HG03565 (cell line): ENCODE measurements around the gene SUOX.
"Not testable (repeated sequence)": the region's sequence is repeated elsewhere in the genome, so short reads cannot be mapped to it uniquely, and the experiment has no call there.

Source experiments
- ATAC-seq: cut with Tn5 transposase; IDR thresholded peaks from one replicate; pipeline ENCODE4 v1.9.1; 2021; ENCODE audit warnings: mild to moderate bottlenecking, moderate library complexity; ENCODE audit not compliant: unreplicated experiment

SUOX gene

GRCh38 chr12:56017181-56017580 lies 20.1 kb downstream of the SUOX start:
- no peak for ATAC-seq

GRCh38 chr12:56018356-56018755 lies 21.3 kb downstream of the SUOX start:
- no peak for ATAC-seq

GRCh38 chr12:56020423-56021184 lies 23.5 kb downstream of the SUOX start, which contains the start of gene IKZF4:
Gene IKZF4 (plus strand): TSS chr12:56021043. CDS start chr12:56021494, 451 bp downstream.
- no peak for ATAC-seq

- no peak for ATAC-seq
These were observed 24.9 kb downstream of the SUOX start for GRCh38 chr12:56021889-56022497.

- no peak for ATAC-seq
These were observed 31.6 kb downstream of the SUOX start for GRCh38 chr12:56028511-56029165.

- ATAC-seq, result no peak
These were observed 32.1 kb downstream of the SUOX start for GRCh38 chr12:56029166-56029519.

- no peak for ATAC-seq
These were observed 32.7 kb downstream of the SUOX start for GRCh38 chr12:56029666-56030293.

GRCh38 chr12:56031987-56032386 lies 34.9 kb downstream of the SUOX start:
- ATAC-seq, result no peak

- no peak for ATAC-seq
These were observed 37.7 kb downstream of the SUOX start for GRCh38 chr12:56034586-56035332.

- ATAC-seq, result no peak
These were observed 40.1 kb downstream of the SUOX start for GRCh38 chr12:56037161-56037560.

GRCh38 chr12:56038022-56038655 lies 41.1 kb downstream of the SUOX start:
- ATAC-seq, result no peak

- ATAC-seq, result no peak
These were observed 43.1 kb downstream of the SUOX start for GRCh38 chr12:56040151-56040550.

GRCh38 chr12:56040963-56041551 lies 44.0 kb downstream of the SUOX start:
- no peak for ATAC-seq

GRCh38 chr12:56041552-56042429 lies 44.7 kb downstream of the SUOX start, which contains the start of gene RPS26:
Gene RPS26 (plus strand): TSS chr12:56041918. CDS start chr12:56042167, 249 bp downstream.
- peak; percentile 84 for ATAC-seq

GRCh38 chr12:56042430-56042813 lies 45.3 kb downstream of the SUOX start:
- ATAC-seq, result not testable (repeated sequence)

GRCh38 chr12:56042843-56043242 lies 45.8 kb downstream of the SUOX start:
- ATAC-seq, result no peak

- no peak for ATAC-seq
These were observed 49.1 kb downstream of the SUOX start for GRCh38 chr12:56046027-56046780.

GRCh38 chr12:56053407-56053893 lies 56.4 kb downstream of the SUOX start:
- ATAC-seq, result no peak
